OCI-LY3 (cell line): ENCODE measurements around the gene ENPP3.

Experiments
- H2AFZ ChIP-seq: fragments of 200-600, 300-600 bp; shearing (Covaris generic); 2 replicates; pipeline ENCODE4 v1.6.0; 2014; ENCODE audit warnings: antibody characterized with exemption, low read depth, low read length
- H3K27ac ChIP-seq: fragments of 200-600, 300-600 bp; sonication (generic); 2 replicates; pipeline ENCODE4 v1.5.1; 2014; ENCODE audit warnings: mild to moderate bottlenecking, low read length, moderate library complexity, mixed read lengths
- H3K27me3 ChIP-seq: fragments of 200-600, 300-600 bp; sonication (generic); 2 replicates; pipeline ENCODE4 v1.6.1; 2014; ENCODE audit warnings: low read depth, low read length, mixed read lengths
- H3K36me3 ChIP-seq: fragments of 200-600, 300-600 bp; sonication (generic); replicated peaks from 2 replicates; pipeline ENCODE3; 2014; ENCODE audit warnings: low read depth, low read length, mixed read lengths
- H3K4me1 ChIP-seq: fragments of 300-600, 200-600 bp; sonication (generic); 2 replicates; pipeline ENCODE4 v1.6.1; 2014; ENCODE audit warnings: low read length, mixed read lengths
- H3K4me2 ChIP-seq: fragments of 200-600, 300-600 bp; sonication (generic); 2 replicates; pipeline ENCODE4 v1.6.1; 2014; ENCODE audit warnings: low read length, mixed read lengths
- H3K4me3 ChIP-seq: fragments of 300-600, 200-600 bp; sonication (generic); 2 replicates; pipeline ENCODE4 v1.5.1; 2014; ENCODE audit warnings: antibody characterized with exemption, mild to moderate bottlenecking, low read length, moderate library complexity
- H3K79me2 ChIP-seq: fragments of 300-600, 200-600 bp; shearing (Covaris generic); 2 replicates; pipeline ENCODE4 v1.6.1; 2014; ENCODE audit warnings: mild to moderate bottlenecking, low read length, mixed read lengths
- H3K9ac ChIP-seq: fragments of 300-600, 200-600 bp; shearing (Covaris generic); 2 replicates; pipeline ENCODE4 v1.6.0; 2014; ENCODE audit warnings: mild to moderate bottlenecking, low read length, moderate library complexity
- H3K9me3 ChIP-seq: fragments of 200-600, 300-600 bp; shearing (Covaris generic); 2 replicates; pipeline ENCODE4 v1.6.1; 2014; ENCODE audit warnings: low read length, mixed read lengths; ENCODE audit not compliant: insufficient read depth
- H4K20me1 ChIP-seq: fragments of 200-600, 300-600 bp; sonication (generic); 2 replicates; pipeline ENCODE4 v1.6.1; 2016; ENCODE audit warnings: low read length, mixed read lengths; ENCODE audit not compliant: insufficient read depth
- EZH2phosphoT487 ChIP-seq: fragments of 200-600 bp; shearing (Covaris generic); IDR thresholded peaks from 2 replicates; pipeline ENCODE4 v1.6.1; 2018; ENCODE audit warnings: antibody characterized with exemption, mixed run types, low read depth
- TF ChIP-seq, protein P1 (sequence below): fragments of 200-600, 300-600 bp; sonication (generic); IDR thresholded peaks from 2 replicates; pipeline ENCODE4 v1.5.1; 2014; ENCODE audit warnings: antibody characterized with exemption, low read length, low read depth

The ENPP3 gene

GRCh38 chr6:131613296-131613925, 23.7 kb upstream of the ENPP3 start:
- TF ChIP-seq EZH2phosphoT487 = no peak
- TF ChIP-seq, protein P1, sequence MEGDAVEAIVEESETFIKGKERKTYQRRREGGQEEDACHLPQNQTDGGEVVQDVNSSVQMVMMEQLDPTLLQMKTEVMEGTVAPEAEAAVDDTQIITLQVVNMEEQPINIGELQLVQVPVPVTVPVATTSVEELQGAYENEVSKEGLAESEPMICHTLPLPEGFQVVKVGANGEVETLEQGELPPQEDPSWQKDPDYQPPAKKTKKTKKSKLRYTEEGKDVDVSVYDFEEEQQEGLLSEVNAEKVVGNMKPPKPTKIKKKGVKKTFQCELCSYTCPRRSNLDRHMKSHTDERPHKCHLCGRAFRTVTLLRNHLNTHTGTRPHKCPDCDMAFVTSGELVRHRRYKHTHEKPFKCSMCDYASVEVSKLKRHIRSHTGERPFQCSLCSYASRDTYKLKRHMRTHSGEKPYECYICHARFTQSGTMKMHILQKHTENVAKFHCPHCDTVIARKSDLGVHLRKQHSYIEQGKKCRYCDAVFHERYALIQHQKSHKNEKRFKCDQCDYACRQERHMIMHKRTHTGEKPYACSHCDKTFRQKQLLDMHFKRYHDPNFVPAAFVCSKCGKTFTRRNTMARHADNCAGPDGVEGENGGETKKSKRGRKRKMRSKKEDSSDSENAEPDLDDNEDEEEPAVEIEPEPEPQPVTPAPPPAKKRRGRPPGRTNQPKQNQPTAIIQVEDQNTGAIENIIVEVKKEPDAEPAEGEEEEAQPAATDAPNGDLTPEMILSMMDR = no peak
- H3K36me3 ChIP-seq = peaks cover 2% of the 10 kb centered on the region
- no peaks in the 10 kb centered on the region for H3K27me3 ChIP-seq
- H2AFZ ChIP-seq = no peak overlapping the region
- no peak overlapping the region for H3K9ac ChIP-seq
- H4K20me1 ChIP-seq = no peaks in the 10 kb centered on the region
- no peak overlapping the region for H3K4me3 ChIP-seq
- H3K79me2 ChIP-seq = no peaks in the 10 kb centered on the region
- H3K9me3 ChIP-seq = no peaks in the 10 kb centered on the region
- no peak overlapping the region for H3K27ac ChIP-seq
- no peaks in the 10 kb centered on the region for H3K4me1 ChIP-seq
- no peak overlapping the region for H3K4me2 ChIP-seq

DNA sequence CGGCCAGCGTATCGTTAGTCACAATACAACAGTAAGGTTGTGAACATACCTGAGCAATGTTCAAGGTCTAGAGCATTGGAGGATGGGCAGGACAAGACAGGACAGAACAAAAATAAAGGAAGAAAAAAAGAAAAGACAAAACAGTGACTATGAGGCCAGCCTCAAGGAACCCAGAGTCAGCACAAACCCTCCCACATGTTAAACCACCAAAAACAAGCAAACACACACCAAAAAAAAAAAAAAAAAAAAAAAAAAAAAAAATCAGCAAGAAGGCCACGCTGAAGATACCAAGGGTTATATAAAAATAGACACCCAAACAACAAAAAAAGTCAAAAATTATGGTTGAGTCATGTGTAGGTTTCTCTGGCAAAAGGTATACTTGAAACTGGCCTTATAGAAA, 21.8 kb upstream of the ENPP3 start:
- H2AFZ ChIP-seq = no peak overlapping the region

GRCh38 chr6:131627724-131628682, 9.1 kb upstream of the ENPP3 start, which contains the start of gene MED23:
Gene MED23 (minus strand): TSS chr6:131628242. CDS start chr6:131628049, 193 bp downstream.
- Histone ChIP-seq H3K27me3 (no peaks in the 10 kb centered on the region), H3K9ac (peak within 1 kb of the TSS; percentile 74), H3K27ac (peak within 1 kb of the TSS; percentile 37; the same call in 1 of the 2 replicates), H3K36me3 (no peaks in the 10 kb centered on the region), H3K9me3 (no peaks in the 10 kb centered on the region), H3K4me2 (peak within 1 kb of the TSS; percentile 87), H3K4me1 (peaks cover 8% of the 10 kb centered on the region; the same call in 1 of the 2 replicates), H4K20me1 (no peaks in the 10 kb centered on the region), H3K79me2 (peaks cover 13% of the 10 kb centered on the region), H3K4me3 (peak within 1 kb of the TSS; percentile 99), H2AFZ (peak within 1 kb of the TSS; percentile 92)
- TF ChIP-seq, protein P1 = peak; percentile 92
- TF ChIP-seq EZH2phosphoT487 = no peak

More for the DNA sequence above, 21.8 kb upstream of the ENPP3 start:
- H3K4me1 ChIP-seq = no peaks in the 10 kb centered on the region
- no peak overlapping the region for H3K4me3 ChIP-seq
- peaks cover 9% of the 10 kb centered on the region for H3K36me3 ChIP-seq
- H4K20me1 ChIP-seq = no peaks in the 10 kb centered on the region
- no peaks in the 10 kb centered on the region for H3K79me2 ChIP-seq
- no peaks in the 10 kb centered on the region for H3K27me3 ChIP-seq
- H3K9ac ChIP-seq = no peak overlapping the region
- H3K9me3 ChIP-seq = no peaks in the 10 kb centered on the region
- TF ChIP-seq EZH2phosphoT487 = no peak
- TF ChIP-seq, protein P1 = no peak
- no peak overlapping the region for H3K4me2 ChIP-seq
- H3K27ac ChIP-seq = no peak overlapping the region

DNA sequence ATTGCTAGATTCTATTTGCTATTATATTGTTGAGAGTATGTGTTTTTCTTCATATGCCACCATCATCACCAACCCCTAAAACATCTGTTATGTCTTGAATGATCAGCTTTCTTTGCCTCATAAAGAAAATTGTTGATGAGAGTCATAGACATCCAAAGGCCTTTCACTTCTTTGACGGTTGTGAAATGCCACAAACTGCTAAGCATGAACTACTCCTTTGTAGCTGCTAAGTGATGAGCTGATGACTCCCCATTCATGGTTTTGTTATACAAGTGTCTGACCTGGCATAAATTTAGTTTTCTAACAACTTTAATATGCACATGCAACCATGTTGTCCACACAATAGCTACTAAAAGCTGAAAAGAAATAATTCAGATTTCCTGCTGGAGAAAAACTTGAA, 8.4 kb upstream of the ENPP3 start:
- Histone ChIP-seq H3K4me2 (peak overlapping the region; percentile 87), H2AFZ (peak overlapping the region; percentile 75), H3K79me2 (peaks cover 13% of the 10 kb centered on the region), H3K27ac (no peak overlapping the region), H3K9ac (no peak overlapping the region), H3K4me1 (peaks cover 8% of the 10 kb centered on the region; the same call in 1 of the 2 replicates), H3K27me3 (no peaks in the 10 kb centered on the region), H3K9me3 (no peaks in the 10 kb centered on the region), H4K20me1 (no peaks in the 10 kb centered on the region), H3K36me3 (no peaks in the 10 kb centered on the region), H3K4me3 (peak overlapping the region; percentile 99; the same call in 1 of the 2 replicates)
- no peak for TF ChIP-seq EZH2phosphoT487
- TF ChIP-seq, protein P1 = no peak
